Omental fat pad (tissue), 4 donors: ENCODE measurements around the gene TBATA. TPM values are rescaled to one million over a fixed set of nuclear protein-coding genes. Genes with fewer than 3 reads are reported as not detected.

Experiments used
- ATAC-seq: fragments of 150-250 bp; one replicate; pipeline ENCODE4 v1.9.1; 2016; ENCODE audit warnings: mild to moderate bottlenecking, moderate library complexity; ENCODE audit not compliant: low FRiP score
- DNase-seq: peaks from one replicate; pipeline ENCODE4 v3.0.0-alpha.2; 2019; ENCODE audit warnings: low spot score
- total RNA-seq, 4 donors: library from RNA; depleted of rRNA; stranded (reverse); fragments of >200 nt; gene quantifications; one replicate each; pipeline ENCODE4 v1.1.0, GENCODE V29; 2016
- TF ChIP-seq, protein P1 (sequence below), 3 donors: fragments of 450-650 bp; IDR thresholded peaks; one replicate each; pipeline ENCODE4 v1.5.1; 2016 to 2017; ENCODE audit warnings: antibody characterized with exemption in 3 of 3, mild to moderate bottlenecking in 3 of 3, moderate library complexity in 2 of 3

The TBATA gene
- total RNA-seq, 4 donors from 2014 or later: not detected

DNA sequence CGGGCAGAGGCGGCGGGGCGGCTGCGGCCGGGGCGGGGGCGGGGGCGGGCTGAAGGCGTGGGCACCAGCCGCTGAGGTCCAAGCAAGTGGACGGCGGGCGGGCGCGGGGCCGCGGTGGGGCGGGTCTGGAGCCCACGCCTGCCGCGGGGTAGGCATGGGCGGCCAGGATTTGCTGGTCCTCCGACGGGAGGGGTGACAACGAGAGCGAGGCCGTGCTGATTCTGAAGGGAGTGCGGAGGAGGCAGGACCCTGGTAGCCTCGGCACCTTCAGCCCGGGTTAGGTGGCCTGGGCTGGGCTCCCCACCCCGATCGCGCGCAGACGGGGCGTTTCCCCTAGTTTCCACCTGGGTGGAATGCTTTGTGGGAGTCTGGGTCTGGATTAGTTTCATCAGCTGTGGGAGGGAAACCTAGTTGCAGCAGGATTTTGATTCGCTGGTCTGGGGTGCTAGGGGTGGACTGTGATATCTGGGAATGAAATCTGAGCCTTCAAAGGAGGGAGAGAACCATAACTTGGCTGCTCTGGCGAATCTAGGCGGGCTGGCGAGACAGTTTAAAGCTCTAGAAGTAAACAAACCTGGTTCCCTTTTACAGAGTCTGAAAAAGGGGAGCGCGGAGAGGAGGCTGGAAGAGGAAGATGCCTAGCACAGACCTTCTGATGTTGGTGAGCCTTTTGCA is 31.2 kb upstream of the TBATA start:
- ATAC-seq (peak; percentile 88), DNase-seq (peak; percentile 25)
- TF ChIP-seq, protein P1, sequence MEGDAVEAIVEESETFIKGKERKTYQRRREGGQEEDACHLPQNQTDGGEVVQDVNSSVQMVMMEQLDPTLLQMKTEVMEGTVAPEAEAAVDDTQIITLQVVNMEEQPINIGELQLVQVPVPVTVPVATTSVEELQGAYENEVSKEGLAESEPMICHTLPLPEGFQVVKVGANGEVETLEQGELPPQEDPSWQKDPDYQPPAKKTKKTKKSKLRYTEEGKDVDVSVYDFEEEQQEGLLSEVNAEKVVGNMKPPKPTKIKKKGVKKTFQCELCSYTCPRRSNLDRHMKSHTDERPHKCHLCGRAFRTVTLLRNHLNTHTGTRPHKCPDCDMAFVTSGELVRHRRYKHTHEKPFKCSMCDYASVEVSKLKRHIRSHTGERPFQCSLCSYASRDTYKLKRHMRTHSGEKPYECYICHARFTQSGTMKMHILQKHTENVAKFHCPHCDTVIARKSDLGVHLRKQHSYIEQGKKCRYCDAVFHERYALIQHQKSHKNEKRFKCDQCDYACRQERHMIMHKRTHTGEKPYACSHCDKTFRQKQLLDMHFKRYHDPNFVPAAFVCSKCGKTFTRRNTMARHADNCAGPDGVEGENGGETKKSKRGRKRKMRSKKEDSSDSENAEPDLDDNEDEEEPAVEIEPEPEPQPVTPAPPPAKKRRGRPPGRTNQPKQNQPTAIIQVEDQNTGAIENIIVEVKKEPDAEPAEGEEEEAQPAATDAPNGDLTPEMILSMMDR (IDR thresholded peaks at IDR 0.05): no peak

DNA sequence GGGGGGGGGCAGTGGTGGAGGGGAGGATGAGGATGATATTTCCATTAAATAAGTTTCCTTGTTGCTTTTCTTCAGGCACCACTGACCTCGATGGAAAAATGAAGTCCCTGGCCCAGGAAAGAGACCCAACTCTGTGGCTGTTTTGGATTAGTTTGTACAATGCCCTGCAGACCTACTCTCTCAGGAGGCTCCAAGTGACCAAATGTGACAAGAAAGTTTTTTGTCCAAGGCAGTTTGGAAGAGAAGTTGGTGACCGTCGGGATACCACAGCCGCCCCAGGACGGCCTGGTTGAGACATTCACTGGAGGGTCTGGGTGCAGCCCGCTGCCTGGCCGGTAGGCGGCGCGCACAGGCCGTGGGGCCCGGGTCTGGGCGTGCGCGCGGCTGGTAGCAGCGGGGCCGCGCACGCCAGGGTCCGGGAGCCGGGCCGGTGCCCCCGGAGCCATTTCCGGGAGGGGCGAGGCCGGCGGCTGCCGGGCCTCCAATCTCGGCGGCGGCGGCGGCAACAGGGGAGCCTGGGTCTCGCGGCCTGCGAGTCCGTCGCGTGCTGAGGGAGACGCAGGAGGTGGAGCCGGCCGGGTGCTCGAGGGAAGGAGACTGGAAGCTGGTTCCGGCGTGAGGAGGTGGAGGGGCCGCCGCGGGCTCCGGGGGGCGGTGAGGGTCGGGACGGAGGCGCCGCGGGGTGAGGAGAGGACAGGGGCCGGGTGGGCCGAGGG is 30.5 kb upstream of the TBATA start, which contains the start of gene SGPL1:
Gene SGPL1 (plus strand): TSS at position 445 of the 716 bp plus-strand sequence. CDS start 906 bp downstream, outside the sequence.
- TF ChIP-seq, protein P1 (IDR thresholded peaks at IDR 0.05): peak in 2 of 3 donors; percentile 74 to 97
- peak; percentile 82 for DNase-seq
- ATAC-seq: peak; percentile 93

DNA sequence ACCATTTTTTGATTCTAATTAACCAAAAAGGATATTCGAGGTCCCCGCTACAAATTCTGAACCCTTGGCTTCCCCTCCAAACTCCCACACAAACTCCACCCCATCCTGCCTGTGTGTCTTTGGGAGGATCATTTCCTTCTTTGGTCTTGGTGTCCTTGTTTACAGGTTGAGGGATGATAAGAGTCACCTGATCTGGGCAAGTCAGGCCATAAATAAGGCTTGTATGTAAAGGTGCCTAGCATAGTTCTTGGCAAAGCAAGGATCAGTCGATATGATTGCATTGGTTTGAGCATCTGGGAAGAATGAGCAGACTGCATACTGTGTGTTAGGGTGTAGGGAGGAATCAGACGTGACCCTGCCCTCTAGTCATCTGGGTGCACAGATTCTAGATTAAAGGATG is 28.9 kb upstream of the TBATA start:
- TF ChIP-seq, protein P1 (IDR thresholded peaks at IDR 0.05): no peak
- DNase-seq (no peak), ATAC-seq (no peak)

DNA sequence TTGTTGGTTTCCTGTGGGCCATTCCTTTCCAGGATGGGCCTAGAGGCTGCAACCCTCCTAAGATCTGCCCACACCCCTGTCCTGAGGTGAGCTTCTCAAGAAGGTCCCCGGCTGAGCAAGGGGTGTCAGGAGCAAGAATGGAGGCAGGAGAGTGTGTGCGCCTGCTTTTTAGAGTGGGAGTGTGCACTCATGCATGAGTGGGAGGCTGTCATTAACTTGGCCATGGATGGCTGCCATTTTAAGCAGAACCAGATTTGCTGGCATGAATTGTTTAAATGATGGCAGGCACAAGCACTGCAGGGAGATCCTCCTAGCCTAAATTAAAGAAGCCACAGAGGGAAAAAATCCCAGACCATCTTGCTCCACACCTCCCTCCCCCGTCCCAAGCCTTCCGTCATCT is 27.6 kb upstream of the TBATA start:
- TF ChIP-seq, protein P1 (IDR thresholded peaks at IDR 0.05): no peak
- DNase-seq (no peak), ATAC-seq (no peak)

DNA sequence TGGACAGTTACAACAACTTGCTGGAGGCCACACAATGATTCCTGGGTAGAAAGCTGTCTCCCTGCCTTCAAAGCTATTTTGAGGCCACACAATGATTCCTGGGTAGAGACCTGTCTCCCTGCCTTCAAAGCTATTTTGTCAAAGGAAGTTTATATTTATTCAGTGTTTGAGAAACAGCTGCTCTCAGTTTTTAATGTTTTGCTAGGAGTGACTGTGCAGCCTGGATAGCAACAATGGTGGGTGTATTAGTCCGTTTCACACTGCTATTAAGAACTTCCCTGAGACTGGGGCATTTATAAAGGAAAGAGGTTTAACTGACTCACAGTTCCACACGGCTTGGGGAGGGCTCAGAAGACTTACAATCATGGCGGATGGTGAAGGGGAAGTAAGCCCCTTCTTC is 26.7 kb upstream of the TBATA start:
- TF ChIP-seq, protein P1 (IDR thresholded peaks at IDR 0.05): no peak
- DNase-seq (no peak), ATAC-seq (no peak)

DNA sequence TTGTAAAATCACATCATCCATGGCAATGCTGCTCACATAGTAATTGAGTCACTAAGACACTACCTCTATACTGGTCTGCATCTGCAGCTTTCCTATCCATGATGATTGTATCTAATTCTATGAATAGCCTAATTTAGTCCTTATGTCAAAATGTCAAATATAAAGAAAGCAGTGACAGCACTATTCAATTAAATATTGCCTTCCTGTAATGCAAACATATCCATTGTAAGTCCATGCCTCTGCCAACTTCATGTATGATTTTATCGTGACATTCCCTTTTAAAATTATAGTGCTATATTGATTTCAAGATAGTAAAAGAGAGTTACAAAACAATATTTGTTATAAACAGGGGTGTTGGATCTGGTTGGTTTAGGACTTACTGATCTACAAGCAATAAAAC is 25.8 kb upstream of the TBATA start:
- TF ChIP-seq, protein P1 (IDR thresholded peaks at IDR 0.05): no peak
- ATAC-seq: no peak
- DNase-seq: no peak
